AG04449 (cell line): ENCODE measurements around the gene COG4.

Source experiments
- CTCF ChIA-PET: fragments of 350-600 bp; formaldehyde crosslinking; extraction: SDS; loops from one replicate; lab custom pipeline; 2021; ENCODE audit warnings: antibody characterized with exemption; lab: Yijun Ruan, JAX
- POLR2A ChIA-PET: fragments of 400-600, 350-600 bp; formaldehyde crosslinking; extraction: SDS; loops from one replicate; lab custom pipeline; 2020; ENCODE audit warnings: antibody characterized with exemption, inconsistent platforms; lab: Yijun Ruan, JAX
- DNase-seq: peaks from one replicate; pipeline ENCODE4 v3.0.0-alpha.2; 2010; ENCODE audit warnings: low read depth, low spot score
- H3K4me3 ChIP-seq: 2 replicates; pipeline ENCODE4 v1.5.1; 2011; ENCODE audit warnings: low read depth, mild to moderate bottlenecking, control low read depth, low read length
- TF ChIP-seq, protein P1 (sequence below): IDR thresholded peaks from one replicate; pipeline ENCODE4 v1.5.1; 2011; ENCODE audit warnings: mild to moderate bottlenecking, moderate library complexity, low read length, control low read depth, inconsistent platforms; ENCODE audit not compliant: insufficient read depth; ENCODE audit errors: missing control alignments

The COG4 gene

DNA sequence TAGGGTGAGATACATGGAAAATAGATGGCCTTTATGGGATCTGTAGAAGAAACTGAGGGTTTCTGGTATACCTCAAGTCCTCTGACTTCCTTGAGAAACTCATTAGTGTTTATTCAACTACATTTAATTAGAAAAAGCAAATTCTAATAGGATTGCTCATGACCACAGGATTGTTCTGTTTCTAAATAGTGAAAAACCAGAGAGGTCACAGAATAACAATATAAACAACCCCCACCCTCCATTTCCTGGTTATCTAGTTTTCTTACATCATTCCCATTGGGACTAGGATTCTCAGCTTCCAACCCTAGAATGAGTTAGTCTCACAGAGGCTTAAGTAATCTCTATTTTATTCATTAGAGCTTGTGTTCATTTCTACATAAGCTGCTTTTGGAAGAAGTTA lies 30.3 kb upstream of the COG4 start:
- CTCF ChIA-PET = interaction anchor here (0.9 to 2.8 kb wide), 3 partner anchors 19 to 217 kb away, joined by 3 to 9 read pairs (median 8); no protein-coding TSS in a partner anchor
- TF ChIP-seq, protein P1, sequence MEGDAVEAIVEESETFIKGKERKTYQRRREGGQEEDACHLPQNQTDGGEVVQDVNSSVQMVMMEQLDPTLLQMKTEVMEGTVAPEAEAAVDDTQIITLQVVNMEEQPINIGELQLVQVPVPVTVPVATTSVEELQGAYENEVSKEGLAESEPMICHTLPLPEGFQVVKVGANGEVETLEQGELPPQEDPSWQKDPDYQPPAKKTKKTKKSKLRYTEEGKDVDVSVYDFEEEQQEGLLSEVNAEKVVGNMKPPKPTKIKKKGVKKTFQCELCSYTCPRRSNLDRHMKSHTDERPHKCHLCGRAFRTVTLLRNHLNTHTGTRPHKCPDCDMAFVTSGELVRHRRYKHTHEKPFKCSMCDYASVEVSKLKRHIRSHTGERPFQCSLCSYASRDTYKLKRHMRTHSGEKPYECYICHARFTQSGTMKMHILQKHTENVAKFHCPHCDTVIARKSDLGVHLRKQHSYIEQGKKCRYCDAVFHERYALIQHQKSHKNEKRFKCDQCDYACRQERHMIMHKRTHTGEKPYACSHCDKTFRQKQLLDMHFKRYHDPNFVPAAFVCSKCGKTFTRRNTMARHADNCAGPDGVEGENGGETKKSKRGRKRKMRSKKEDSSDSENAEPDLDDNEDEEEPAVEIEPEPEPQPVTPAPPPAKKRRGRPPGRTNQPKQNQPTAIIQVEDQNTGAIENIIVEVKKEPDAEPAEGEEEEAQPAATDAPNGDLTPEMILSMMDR = no peak
- peak; percentile 64 for DNase-seq
- POLR2A ChIA-PET = interaction anchor here (0.6 to 0.8 kb wide), 2 partner anchors 12 to 27 kb away, joined by 3 to 4 read pairs; no protein-coding TSS in a partner anchor
- H3K4me3 ChIP-seq = no peak overlapping the region

GRCh38 chr16:70552675-70553074 lies 29.3 kb upstream of the COG4 start:
- no peak for DNase-seq
- TF ChIP-seq, protein P1 = no peak
- H3K4me3 ChIP-seq = no peak overlapping the region
- ChIA-PET POLR2A (interaction anchor here (0.5 to 0.8 kb wide), 2 partner anchors 13 to 221 kb away, joined by 3 to 4 read pairs; no protein-coding TSS in a partner anchor), CTCF (interaction anchor here (0.8 to 2.8 kb wide), 3 partner anchors 20 to 218 kb away, joined by 3 to 9 read pairs (median 4); no protein-coding TSS in a partner anchor)

GRCh38 chr16:70551788-70552187 lies 28.4 kb upstream of the COG4 start:
- ChIA-PET CTCF (interaction anchor here (0.8 to 2.8 kb wide), 4 partner anchors 15 to 219 kb away, joined by 3 to 12 read pairs (median 6); no protein-coding TSS in a partner anchor), POLR2A (no interaction called here)
- no peak overlapping the region for H3K4me3 ChIP-seq
- DNase-seq = no peak
- TF ChIP-seq, protein P1 = no peak

GRCh38 chr16:70550082-70550481 lies 26.7 kb upstream of the COG4 start:
- CTCF ChIA-PET = interaction anchor here (1.4 kb wide), 1 partner anchor 103 kb away, joined by 12 read pairs; no protein-coding TSS in a partner anchor
- DNase-seq = no peak
- TF ChIP-seq, protein P1 = no peak
- no peak overlapping the region for H3K4me3 ChIP-seq
- POLR2A ChIA-PET = no interaction called here

- TF ChIP-seq, protein P1 = no peak
- ChIA-PET POLR2A (interaction anchor here (1.0 kb wide), 1 partner anchor 169 kb away, joined by 3 read pairs; no protein-coding TSS in a partner anchor), CTCF (interaction anchor here (0.8 to 2.0 kb wide), 7 partner anchors 9 to 105 kb away, joined by 3 to 7 read pairs (median 3); no protein-coding TSS in a partner anchor)
- no peak for DNase-seq
- H3K4me3 ChIP-seq = no peak overlapping the region
Measured at GRCh38 chr16:70548936-70549335, 25.6 kb upstream of the COG4 start.

GRCh38 chr16:70544548-70544947 lies 21.2 kb upstream of the COG4 start:
- CTCF ChIA-PET = interaction anchor here (2.2 to 2.5 kb wide), 2 partner anchors 14 to 109 kb away, joined by 6 to 7 read pairs; no protein-coding TSS in a partner anchor
- no peak overlapping the region for H3K4me3 ChIP-seq
- DNase-seq = no peak
- TF ChIP-seq, protein P1 = no peak
- POLR2A ChIA-PET = no interaction called here
